ENCODE data around the gene SELL. TPM values are rescaled to one million over a fixed set of nuclear protein-coding genes. Genes with fewer than 3 reads are reported as not detected.

The SELL gene
- total and polyA plus RNA-seq, 10 of the 15 experiments (the other 5 are each of a cell fraction or from before 2014, with no cell fraction given): 31.8 to 66.0 (median 50.9) TPM

- DNase-seq (ENCODE audit: low read depth, low spot score): no peak
- no peaks in the 10 kb centered on the region for H3K9me3 ChIP-seq (replicated peaks; ENCODE audit: control insufficient read depth, insufficient read depth, low read length)
- no peaks in the 10 kb centered on the region for H4K20me1 ChIP-seq (ENCODE audit: control insufficient read depth, insufficient read depth)
- H3K4me3 ChIP-seq: no peak overlapping the region
- intact Hi-C loops (cut with micrococcal nuclease; ENCODE audit: unreplicated experiment) (no loop called here), in situ Hi-C loops (cut with MboI) (no loop called here)
- no peak for ATAC-seq
- no peak overlapping the region for H2AFZ ChIP-seq (ENCODE audit: control insufficient read depth, low read depth, low read length)
- SMC1A ChIA-PET (ENCODE audit: uncharacterized antibody, unreplicated experiment): interaction anchor here (1.0 kb wide), 2 partner anchors 47 to 164 kb away, joined by 3 read pairs; no protein-coding TSS in a partner anchor
- BruUV-seq (replicated peaks): no TSS peak
- CTCF ChIA-PET: interaction anchor here (0.8 kb wide), 1 partner anchor 15 kb away, joined by 3 read pairs; no protein-coding TSS in a partner anchor
- H3K4me2 ChIP-seq (ENCODE audit: control insufficient read depth, insufficient read depth): no peak overlapping the region
- no peaks in the 10 kb centered on the region for H3K79me2 ChIP-seq (ENCODE audit: control insufficient read depth, insufficient read depth, low read length)
- peaks cover 0 to 1% of the 10 kb centered on the region in 2 experiments; a peak in 2 of 4 replicates for H3K27me3 ChIP-seq (replicated peaks in 1 of 2; ENCODE audit: control insufficient read depth in 2 of 2, insufficient read depth in 2 of 2, low read length in 1 of 2)
- H3K9ac ChIP-seq (ENCODE audit: control insufficient read depth, insufficient read depth, low read length): no peak overlapping the region
- no peaks in the 10 kb centered on the region for H3K36me3 ChIP-seq (ENCODE audit: control insufficient read depth in 2 of 2, insufficient read depth in 2 of 2, low read length in 1 of 2)
- H3K4me1 ChIP-seq (ENCODE audit: control insufficient read depth, insufficient read depth, low read length): no peaks in the 10 kb centered on the region
- POLR2A ChIA-PET: no interaction called here
- 58% methylated on average over 6 of the region's 6 CpGs for whole genome bisulfite sequencing (ENCODE audit: insufficient coverage, insufficient replicate concordance, low lambda C conversion rate, missing lambda C conversion rate)
- no peak for FAIRE-seq
- RAD21 ChIA-PET (ENCODE audit: unreplicated experiment): no interaction called here
- no peak overlapping the region for H3K27ac ChIP-seq (ENCODE audit: control insufficient read depth, insufficient read depth)
- TF ChIP-seq DPF2 (IDR thresholded peaks at IDR 0.05) (no peak), CTCF (IDR thresholded peaks at IDR 0.05 in 2 of 3, conservative IDR thresholded peaks at IDR 0.05 in 1 of 3; ENCODE audit: control insufficient read depth in 2 of 3, extremely low read depth in 1 of 3, insufficient read depth in 1 of 3, low read depth in 3 of 3, low read length in 3 of 3) (no peak), ATF3 (IDR thresholded peaks at IDR 0.05; ENCODE audit: borderline replicate concordance, extremely low read depth, low read depth, low read length) (no peak), BMI1 (IDR thresholded peaks at IDR 0.05; ENCODE audit: borderline replicate concordance) (no peak), HDGF (IDR thresholded peaks at IDR 0.05) (no peak), IRF5 (IDR thresholded peaks at IDR 0.05; ENCODE audit: borderline replicate concordance) (no peak), SREBF2 (IDR thresholded peaks at IDR 0.05; ENCODE audit: low read length) (no peak), ZBED1 (IDR thresholded peaks at IDR 0.05; ENCODE audit: borderline replicate concordance) (no peak), CBX5 (IDR thresholded peaks at IDR 0.05; ENCODE audit: low read depth) (no peak), MYB (IDR thresholded peaks at IDR 0.05; ENCODE audit: borderline replicate concordance, low read depth, low read length) (no peak), NBN (IDR thresholded peaks at IDR 0.05) (no peak), KAT2A (conservative IDR thresholded peaks at IDR 0.05; ENCODE audit: control insufficient read depth, low read depth, low read length) (no peak), KLF5 (IDR thresholded peaks at IDR 0.05; ENCODE audit: partially characterized antibody) (no peak), POLR2AphosphoS5 (IDR thresholded peaks at IDR 0.05; ENCODE audit: low read length) (no peak)
- TF ChIP-seq, protein P1, sequence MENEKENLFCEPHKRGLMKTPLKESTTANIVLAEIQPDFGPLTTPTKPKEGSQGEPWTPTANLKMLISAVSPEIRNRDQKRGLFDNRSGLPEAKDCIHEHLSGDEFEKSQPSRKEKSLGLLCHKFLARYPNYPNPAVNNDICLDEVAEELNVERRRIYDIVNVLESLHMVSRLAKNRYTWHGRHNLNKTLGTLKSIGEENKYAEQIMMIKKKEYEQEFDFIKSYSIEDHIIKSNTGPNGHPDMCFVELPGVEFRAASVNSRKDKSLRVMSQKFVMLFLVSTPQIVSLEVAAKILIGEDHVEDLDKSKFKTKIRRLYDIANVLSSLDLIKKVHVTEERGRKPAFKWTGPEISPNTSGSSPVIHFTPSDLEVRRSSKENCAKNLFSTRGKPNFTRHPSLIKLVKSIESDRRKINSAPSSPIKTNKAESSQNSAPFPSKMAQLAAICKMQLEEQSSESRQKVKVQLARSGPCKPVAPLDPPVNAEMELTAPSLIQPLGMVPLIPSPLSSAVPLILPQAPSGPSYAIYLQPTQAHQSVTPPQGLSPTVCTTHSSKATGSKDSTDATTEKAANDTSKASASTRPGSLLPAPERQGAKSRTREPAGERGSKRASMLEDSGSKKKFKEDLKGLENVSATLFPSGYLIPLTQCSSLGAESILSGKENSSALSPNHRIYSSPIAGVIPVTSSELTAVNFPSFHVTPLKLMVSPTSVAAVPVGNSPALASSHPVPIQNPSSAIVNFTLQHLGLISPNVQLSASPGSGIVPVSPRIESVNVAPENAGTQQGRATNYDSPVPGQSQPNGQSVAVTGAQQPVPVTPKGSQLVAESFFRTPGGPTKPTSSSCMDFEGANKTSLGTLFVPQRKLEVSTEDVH (IDR thresholded peaks at IDR 0.05; ENCODE audit: low read depth, partially characterized antibody): no peak
These were observed 15.9 kb upstream of the SELL start for GRCh38 chr1:169727307-169727706.

All from GM12878 (cell line).